H9 (cell line): ENCODE data around the gene VASH2. TPM values are rescaled to one million over a fixed set of nuclear protein-coding genes. Genes with fewer than 3 reads are reported as not detected.

ENCODE experiments used
- DNase-seq: peaks from one replicate; pipeline ENCODE4 v3.0.0-alpha.2; 2017
- H2AFZ ChIP-seq: one replicate; pipeline ENCODE4 v1.6.1; 2013; ENCODE audit warnings: mild to moderate bottlenecking, low read length, control low read depth, moderate library complexity
- H2AK5ac ChIP-seq: 2 replicates; pipeline ENCODE4 v1.6.1; 2013; ENCODE audit warnings: low read length, control low read depth, mixed read lengths; ENCODE audit not compliant: insufficient read length
- H2BK120ac ChIP-seq: one replicate; pipeline ENCODE4 v1.6.1; 2013; ENCODE audit warnings: low read depth, mild to moderate bottlenecking, low read length, control low read depth, inconsistent platforms; ENCODE audit not compliant: poor library complexity, severe bottlenecking
- H2BK12ac ChIP-seq: 2 replicates; pipeline ENCODE4 v1.6.1; 2013; ENCODE audit warnings: low read length, control low read depth, mixed read lengths, low read depth; ENCODE audit not compliant: insufficient read length
- H2BK15ac ChIP-seq: 2 replicates; pipeline ENCODE4 v1.6.1; 2013; ENCODE audit warnings: low read depth, low read length, control low read depth
- H2BK20ac ChIP-seq: one replicate; pipeline ENCODE4 v1.6.1; 2013; ENCODE audit warnings: low read depth, mild to moderate bottlenecking, low read length, control low read depth, inconsistent platforms; ENCODE audit not compliant: poor library complexity, severe bottlenecking
- H2BK5ac ChIP-seq: 2 replicates; pipeline ENCODE4 v1.6.1; 2013; ENCODE audit warnings: low read length, control low read depth, mixed read lengths; ENCODE audit not compliant: insufficient read length
- H3K14ac ChIP-seq: 2 replicates; pipeline ENCODE4 v1.6.1; 2013; ENCODE audit warnings: low read length, control low read depth; ENCODE audit not compliant: insufficient read depth
- H3K18ac ChIP-seq: 2 replicates; pipeline ENCODE4 v1.6.1; 2013; ENCODE audit warnings: low read depth, mild to moderate bottlenecking, mixed read lengths, low read length, control low read depth; ENCODE audit not compliant: insufficient read length
- H3K23ac ChIP-seq: 2 replicates; pipeline ENCODE4 v1.6.1; 2013; ENCODE audit warnings: low read length, control low read depth, mixed read lengths, low read depth; ENCODE audit not compliant: insufficient read length
- H3K23me2 ChIP-seq: 2 replicates; pipeline ENCODE4 v1.6.1; 2013; ENCODE audit warnings: low read depth, mild to moderate bottlenecking, mixed read lengths, low read length, control low read depth; ENCODE audit not compliant: insufficient read length, poor library complexity, severe bottlenecking
- H3K27ac ChIP-seq: 2 replicates; pipeline ENCODE4 v1.5.1; 2013; ENCODE audit warnings: low read length, control low read depth, mixed read lengths, low read depth; ENCODE audit not compliant: insufficient read length
- H3K27me3 ChIP-seq: 2 replicates; pipeline ENCODE4 v1.6.1; 2013; ENCODE audit warnings: low read length, control low read depth, inconsistent platforms; ENCODE audit not compliant: insufficient read depth
- H3K4ac ChIP-seq: 2 replicates; pipeline ENCODE4 v1.6.1; 2013; ENCODE audit warnings: low read depth, mild to moderate bottlenecking, control low read depth, inconsistent platforms, low read length, moderate library complexity
- H3K4me1 ChIP-seq: 2 replicates; pipeline ENCODE4 v1.6.1; 2013; ENCODE audit warnings: low read length, control low read depth, inconsistent platforms; ENCODE audit not compliant: insufficient read depth
- H3K4me2 ChIP-seq: 2 replicates; pipeline ENCODE4 v1.6.1; 2013; ENCODE audit warnings: low read length, control low read depth, mixed read lengths; ENCODE audit not compliant: insufficient read length, insufficient read depth
- H3K56ac ChIP-seq: 2 replicates; pipeline ENCODE4 v1.6.1; 2013; ENCODE audit warnings: low read depth, mild to moderate bottlenecking, mixed read lengths, low read length, control low read depth; ENCODE audit not compliant: insufficient read length
- H3K79me1 ChIP-seq: 2 replicates; pipeline ENCODE4 v1.6.1; 2013; ENCODE audit warnings: low read depth, mild to moderate bottlenecking, moderate library complexity, low read length, control low read depth, inconsistent platforms; ENCODE audit not compliant: insufficient read depth, poor library complexity, severe bottlenecking
- H3K79me2 ChIP-seq: 2 replicates; pipeline ENCODE4 v1.6.1; 2013; ENCODE audit warnings: low read length, control low read depth, inconsistent platforms; ENCODE audit not compliant: insufficient read depth
- H3K9ac ChIP-seq: 2 replicates; pipeline ENCODE4 v1.6.1; 2013; ENCODE audit warnings: low read length, control low read depth, mixed read lengths; ENCODE audit not compliant: insufficient read length; ENCODE audit errors: extremely low read depth
- H3K9me3 ChIP-seq: one replicate; pipeline ENCODE4 v1.6.1; 2013; ENCODE audit warnings: low read depth, low read length, inconsistent platforms; ENCODE audit not compliant: control insufficient read depth
- H3T11ph ChIP-seq: one replicate; pipeline ENCODE4 v1.6.1; 2013; ENCODE audit warnings: mild to moderate bottlenecking, low read length, control low read depth, inconsistent platforms
- H4K20me1 ChIP-seq: one replicate; pipeline ENCODE4 v1.6.1; 2013; ENCODE audit not compliant: control insufficient read depth, insufficient read length, insufficient read depth
- H4K5ac ChIP-seq: 2 replicates; pipeline ENCODE4 v1.6.1; 2013; ENCODE audit warnings: low read depth, mild to moderate bottlenecking, mixed read lengths, low read length, control low read depth; ENCODE audit not compliant: insufficient read length
- H4K8ac ChIP-seq: replicated peaks from 2 replicates; pipeline ENCODE4 v1.6.1; 2013; ENCODE audit warnings: low read length, control low read depth, mixed read lengths, low read depth; ENCODE audit not compliant: insufficient read length
- H4K91ac ChIP-seq: 2 replicates; pipeline ENCODE4 v1.6.1; 2013; ENCODE audit warnings: low read depth, mild to moderate bottlenecking, moderate library complexity, mixed read lengths, low read length, control low read depth; ENCODE audit not compliant: insufficient read length
- H3K27ac Mint-ChIP-seq, 3 experiments: 2 replicates in 2 of 3; 3 replicates in 1 of 3; pipeline ENCODE4 v1.8.0; 2020 to 2021; ENCODE audit warnings: mixed read lengths in 3 of 3, mild to moderate bottlenecking in 1 of 3, moderate library complexity in 1 of 3
- H3K27me3 Mint-ChIP-seq: 2 replicates; pipeline ENCODE4 v1.8.0; 2021; ENCODE audit warnings: low read depth, mild to moderate bottlenecking, moderate library complexity, mixed read lengths
- H3K36me3 Mint-ChIP-seq, 3 experiments: 2 replicates in 2 of 3; 3 replicates in 1 of 3; pipeline ENCODE4 v1.8.0; 2020 to 2021; ENCODE audit warnings: low read depth in 3 of 3, mixed read lengths in 3 of 3; ENCODE audit not compliant: insufficient read depth in 1 of 3
- H3K4me1 Mint-ChIP-seq, 2 experiments: 2 replicates each; pipeline ENCODE4 v1.8.0; 2020; ENCODE audit warnings: mixed read lengths in 2 of 2
- H3K4me3 Mint-ChIP-seq, 2 experiments: 2 replicates in 1 of 2; 3 replicates in 1 of 2; pipeline ENCODE4 v1.8.0; 2020 to 2021; ENCODE audit warnings: mild to moderate bottlenecking in 2 of 2, mixed read lengths in 2 of 2, moderate library complexity in 1 of 2
- H3K9me3 Mint-ChIP-seq, 2 experiments: 2 replicates in 1 of 2; 3 replicates in 1 of 2; pipeline ENCODE4 v1.8.0; 2020; ENCODE audit warnings: mild to moderate bottlenecking in 2 of 2, mixed read lengths in 2 of 2, moderate library complexity in 1 of 2
- WGBS: extraction: QIAGEN DNeasy Blood & Tissue Kit; methylation state at CpG from one replicate; pipeline ENCODE4 v1.1.7; 2013; ENCODE audit warnings: missing lambda C conversion rate, low lambda C conversion rate, mixed read lengths; ENCODE audit not compliant: insufficient read length; ENCODE audit errors: extremely low coverage; 5-methylcytosine and 5-hydroxymethylcytosine counted together
- total RNA-seq: library from RNA; stranded (reverse); gene quantifications from 2 replicates; pipeline ENCODE4 v1.2.1, GENCODE V29; 2021
- TF ChIP-seq, protein P1 (sequence below): fragments of 200-600 bp; sonication (generic); conservative IDR thresholded peaks from 3 replicates; pipeline ENCODE4 v1.8.0; 2021; ENCODE audit warnings: antibody characterized with exemption, mild to moderate bottlenecking

VASH2 gene
- total RNA-seq, 1 experiment from 2014 or later: 76.1 TPM

DNA sequence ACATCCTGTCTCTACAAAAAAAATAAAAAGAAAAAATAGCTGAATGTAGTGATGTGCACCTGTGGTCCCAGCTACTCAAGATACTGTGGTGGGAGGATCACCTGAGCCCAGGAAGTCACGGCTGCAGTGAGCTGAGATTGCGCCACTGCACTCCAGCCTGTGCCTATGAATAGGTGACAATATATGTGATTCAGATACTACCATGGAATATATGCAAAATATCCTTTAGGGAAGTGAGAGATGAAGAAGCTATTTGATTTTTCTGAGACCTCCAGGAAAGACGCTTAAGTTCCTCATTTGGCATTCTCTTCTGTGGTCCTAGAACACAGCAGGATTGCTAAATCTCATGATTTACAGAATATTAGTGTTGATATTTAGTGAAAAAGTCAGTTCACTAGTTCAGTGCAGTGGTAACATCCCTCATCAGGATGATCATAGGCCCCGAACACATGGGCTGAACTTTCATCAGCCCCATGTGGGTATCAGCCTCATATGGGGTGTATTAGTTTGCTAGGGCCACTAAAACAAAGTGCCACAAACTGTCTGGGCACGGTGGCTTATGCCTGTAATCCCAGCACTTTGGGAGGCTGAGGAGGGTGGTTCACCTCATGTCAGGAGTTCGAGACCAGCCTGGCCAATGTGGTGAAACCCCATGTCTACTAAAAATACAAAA is 6.0 kb upstream of the VASH2 start:
- no peak overlapping the region for H4K91ac ChIP-seq
- H3K4me1 ChIP-seq: peaks cover 4% of the 10 kb centered on the region; the same call in 1 of the 2 replicates
- no peak overlapping the region for H3K23ac ChIP-seq
- no peak overlapping the region for H2BK12ac ChIP-seq
- no peak overlapping the region for H2AK5ac ChIP-seq
- no peaks in the 10 kb centered on the region for H3K27me3 ChIP-seq
- H3K14ac ChIP-seq: no peak overlapping the region
- H3K9ac ChIP-seq: no peak overlapping the region
- H3K79me2 ChIP-seq: no peaks in the 10 kb centered on the region
- no peaks in the 10 kb centered on the region for H3K23me2 ChIP-seq
- no peaks in the 10 kb centered on the region for H4K20me1 ChIP-seq
- no peaks in the 10 kb centered on the region for H3K79me1 ChIP-seq
- H4K5ac ChIP-seq: no peak overlapping the region
- Mint-ChIP-seq H3K9me3 (peaks cover 8 to 12% of the 10 kb centered on the region in 2 experiments; a peak in 4 of 5 replicates), H3K27me3 (peaks cover 13% of the 10 kb centered on the region), H3K4me1 (peaks cover 14 to 15% of the 10 kb centered on the region in 2 experiments), H3K4me3 (peak overlapping the region in 1 of 2 experiments; percentile 30; a peak in 1 of 5 replicates), H3K36me3 (peaks cover 3 to 8% (median 6%) of the 10 kb centered on the region in 3 experiments; a peak in 3 of 7 replicates), H3K27ac (no peak overlapping the region)
- TF ChIP-seq, protein P1, sequence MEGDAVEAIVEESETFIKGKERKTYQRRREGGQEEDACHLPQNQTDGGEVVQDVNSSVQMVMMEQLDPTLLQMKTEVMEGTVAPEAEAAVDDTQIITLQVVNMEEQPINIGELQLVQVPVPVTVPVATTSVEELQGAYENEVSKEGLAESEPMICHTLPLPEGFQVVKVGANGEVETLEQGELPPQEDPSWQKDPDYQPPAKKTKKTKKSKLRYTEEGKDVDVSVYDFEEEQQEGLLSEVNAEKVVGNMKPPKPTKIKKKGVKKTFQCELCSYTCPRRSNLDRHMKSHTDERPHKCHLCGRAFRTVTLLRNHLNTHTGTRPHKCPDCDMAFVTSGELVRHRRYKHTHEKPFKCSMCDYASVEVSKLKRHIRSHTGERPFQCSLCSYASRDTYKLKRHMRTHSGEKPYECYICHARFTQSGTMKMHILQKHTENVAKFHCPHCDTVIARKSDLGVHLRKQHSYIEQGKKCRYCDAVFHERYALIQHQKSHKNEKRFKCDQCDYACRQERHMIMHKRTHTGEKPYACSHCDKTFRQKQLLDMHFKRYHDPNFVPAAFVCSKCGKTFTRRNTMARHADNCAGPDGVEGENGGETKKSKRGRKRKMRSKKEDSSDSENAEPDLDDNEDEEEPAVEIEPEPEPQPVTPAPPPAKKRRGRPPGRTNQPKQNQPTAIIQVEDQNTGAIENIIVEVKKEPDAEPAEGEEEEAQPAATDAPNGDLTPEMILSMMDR: no peak
- no peak overlapping the region for H2BK15ac ChIP-seq
- H4K8ac ChIP-seq: no peak overlapping the region
- no peak overlapping the region for H3K56ac ChIP-seq
- no CpG with 5 or more reads among the region's 6 CpGs for WGBS
- no peak overlapping the region for H2BK20ac ChIP-seq
- no peak overlapping the region for H3T11ph ChIP-seq
- no peak overlapping the region for H3K4me2 ChIP-seq
- no peaks in the 10 kb centered on the region for H3K9me3 ChIP-seq
- no peak overlapping the region for H2BK5ac ChIP-seq
- no peak overlapping the region for H2BK120ac ChIP-seq
- no peak overlapping the region for H2AFZ ChIP-seq
- no peak overlapping the region for H3K27ac ChIP-seq
- no peak for DNase-seq
- H3K18ac ChIP-seq: no peak overlapping the region
- H3K4ac ChIP-seq: no peak overlapping the region
